Calu3 (cell line): ENCODE results near the gene RUVBL1. TPM values are rescaled to one million over a fixed set of nuclear protein-coding genes. Genes with fewer than 3 reads are reported as not detected.

Source experiments
- BruUV-seq: library from RNA; stranded (reverse); fragments of 400-500 nt; replicated peaks from 2 replicates; lab custom pipeline; 2021; lab: Mats Ljungman, UMichigan
- CTCF ChIA-PET: fragments of 300-600 bp; sonication (Branson Sonifier 250); formaldehyde crosslinking; loops from one replicate; lab custom pipeline; 2022; ENCODE audit warnings: antibody characterized with exemption; lab: Charles Lee
- DNase-seq: peaks from one replicate; pipeline ENCODE4 v3.0.0; 2022
- H3K27ac Mint-ChIP-seq: one replicate; pipeline ENCODE4 v1.8.0; 2022; ENCODE audit warnings: mixed read lengths; ENCODE audit not compliant: unreplicated experiment
- H3K27me3 Mint-ChIP-seq: one replicate; pipeline ENCODE4 v1.8.0; 2022; ENCODE audit warnings: mixed read lengths; ENCODE audit not compliant: unreplicated experiment
- H3K36me3 Mint-ChIP-seq: one replicate; pipeline ENCODE4 v1.8.0; 2022; ENCODE audit warnings: mild to moderate bottlenecking, moderate library complexity, mixed read lengths; ENCODE audit not compliant: insufficient read depth, unreplicated experiment
- H3K4me1 Mint-ChIP-seq: one replicate; pipeline ENCODE4 v1.8.0; 2022; ENCODE audit warnings: mild to moderate bottlenecking, low read depth, mixed read lengths; ENCODE audit not compliant: unreplicated experiment
- H3K4me3 Mint-ChIP-seq: one replicate; pipeline ENCODE4 v1.8.0; 2022; ENCODE audit warnings: mild to moderate bottlenecking, low read depth, moderate library complexity, mixed read lengths; ENCODE audit not compliant: unreplicated experiment
- H3K9me3 Mint-ChIP-seq: one replicate; pipeline ENCODE4 v1.8.0; 2022; ENCODE audit warnings: low read depth, mixed read lengths; ENCODE audit not compliant: unreplicated experiment
- CTCF ChIP-seq: fragments of 200-600 bp; IDR thresholded peaks from one replicate; pipeline ENCODE4 v1.8.0; 2022; ENCODE audit warnings: antibody characterized with exemption; ENCODE audit not compliant: unreplicated experiment
- intact Hi-C: fragments of 100-400 bp; cut with micrococcal nuclease; formaldehyde crosslinking; loops from one replicate; pipeline ENCODE4 v1.10.0; 2022; ENCODE audit not compliant: unreplicated experiment
- total RNA-seq: library from RNA; stranded (reverse); gene quantifications from 2 replicates; pipeline ENCODE4 v1.2.3, GENCODE V29; 2022

RUVBL1 gene
- total RNA-seq, 1 experiment from 2014 or later: 167 TPM

- Mint-ChIP-seq H3K36me3 (peaks cover 25% of the 10 kb centered on the region), H3K4me3 (peak overlapping the region; percentile 88)
- no peak for DNase-seq
Observed at GRCh38 chr3:128152419-128153155, 29.0 kb upstream of the RUVBL1 start.

GRCh38 chr3:128151758-128152274, 28.2 kb upstream of the RUVBL1 start:
- intact Hi-C loops: loop anchor here (2.0 kb wide), 1 partner anchor 29 kb away; the partner anchor contains the start of gene RUVBL1
- H3K27ac Mint-ChIP-seq: no peak overlapping the region
- CTCF ChIA-PET: no interaction called here
- peak overlapping the region; percentile 88 for H3K4me3 Mint-ChIP-seq
- no peak for TF ChIP-seq CTCF
- no peak for DNase-seq
- peaks cover 25% of the 10 kb centered on the region for H3K36me3 Mint-ChIP-seq
- H3K9me3 Mint-ChIP-seq: peaks cover 5% of the 10 kb centered on the region
- BruUV-seq: no TSS peak
- H3K27me3 Mint-ChIP-seq: no peaks in the 10 kb centered on the region
- peaks cover 24% of the 10 kb centered on the region for H3K4me1 Mint-ChIP-seq

More at GRCh38 chr3:128152419-128153155, 29.0 kb upstream of the RUVBL1 start:
- H3K27me3 Mint-ChIP-seq: no peaks in the 10 kb centered on the region
- H3K9me3 Mint-ChIP-seq: peaks cover 8% of the 10 kb centered on the region
- H3K4me1 Mint-ChIP-seq: peaks cover 24% of the 10 kb centered on the region
- H3K27ac Mint-ChIP-seq: peak overlapping the region; percentile 85
- no peak for TF ChIP-seq CTCF
- BruUV-seq: TSS peak; percentile 61
- intact Hi-C loops: loop anchor here (2.0 kb wide), 1 partner anchor 30 kb away; the partner anchor contains the start of gene RUVBL1
- CTCF ChIA-PET: interaction anchor here (1.5 to 1.8 kb wide), 2 partner anchors 19 to 30 kb away, joined by 3 to 7 read pairs; no protein-coding TSS in a partner anchor

- no TSS peak for BruUV-seq
- H3K9me3 Mint-ChIP-seq: peaks cover 3% of the 10 kb centered on the region
- intact Hi-C loops: no loop called here
- no peak for TF ChIP-seq CTCF
- peaks cover 20% of the 10 kb centered on the region for H3K36me3 Mint-ChIP-seq
- no peak for DNase-seq
- CTCF ChIA-PET: no interaction called here
- H3K27me3 Mint-ChIP-seq: no peaks in the 10 kb centered on the region
- peaks cover 17% of the 10 kb centered on the region for H3K4me1 Mint-ChIP-seq
- H3K27ac Mint-ChIP-seq: no peak overlapping the region
- no peak overlapping the region for H3K4me3 Mint-ChIP-seq
Observed at GRCh38 chr3:128149650-128150049, 26.0 kb upstream of the RUVBL1 start.

DNA sequence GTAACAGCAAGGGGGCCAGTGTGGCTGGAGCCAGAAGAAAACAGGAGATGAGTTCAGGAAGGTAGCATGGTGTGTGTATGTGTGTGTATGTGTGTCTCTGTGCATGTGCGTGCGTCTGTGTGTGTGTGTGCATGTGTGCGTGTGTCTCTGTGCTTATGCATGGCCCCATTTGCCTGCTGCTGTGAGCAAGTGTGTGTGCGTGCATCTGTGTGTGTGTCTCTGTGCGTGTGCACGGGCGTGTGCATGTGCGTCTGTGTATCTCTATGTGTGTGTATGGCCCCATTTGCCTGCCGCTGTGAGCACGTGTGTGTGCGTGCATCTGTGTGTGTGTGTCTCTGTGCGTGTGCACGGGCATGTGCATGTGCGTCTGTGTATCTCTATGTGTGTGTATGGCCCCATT, 22.6 kb upstream of the RUVBL1 start:
- CTCF ChIA-PET: no interaction called here
- no peak for DNase-seq
- Mint-ChIP-seq H3K36me3 (no peaks in the 10 kb centered on the region), H3K27me3 (no peaks in the 10 kb centered on the region), H3K4me3 (no peak overlapping the region), H3K4me1 (no peaks in the 10 kb centered on the region), H3K9me3 (no peaks in the 10 kb centered on the region), H3K27ac (no peak overlapping the region)
- intact Hi-C loops: no loop called here
- TF ChIP-seq CTCF: no peak
- BruUV-seq: no TSS peak
